Gastrocnemius medialis (tissue), 4 donors: ENCODE measurements around the gene ZNF19. TPM values are rescaled to one million over a fixed set of nuclear protein-coding genes. Genes with fewer than 3 reads are reported as not detected.

Source experiments
- ATAC-seq, 2 donors: fragments of 150-250 bp; one replicate each; pipeline ENCODE4 v1.9.1; 2016
- DNase-seq, 2 donors: peaks; one replicate each; pipeline ENCODE4 v3.0.0-alpha.2; 2019
- H3K27ac ChIP-seq, 4 donors: fragments of 200-600 bp; sonication (generic); 1 replicate in 1 of 4; 2 replicates in 3 of 4; pipeline ENCODE4 v1.5.1; 2016 to 2018; ENCODE audit warnings: mild to moderate bottlenecking in 2 of 4, moderate library complexity in 1 of 4
- H3K27me3 ChIP-seq, 3 donors: fragments of 200-600 bp; sonication (generic) in 2 of 3; 1 replicate in 1 of 3; 2 replicates in 2 of 3; pipeline versions ENCODE4 v1.5.1 to v1.6.0; 2016 to 2019; ENCODE audit warnings: mild to moderate bottlenecking in 1 of 3, moderate library complexity in 1 of 3
- H3K36me3 ChIP-seq, 2 donors: fragments of 200-600 bp; sonication (generic) in 1 of 2; one replicate each; pipeline ENCODE4 v1.5.1; 2017 to 2018
- H3K4me1 ChIP-seq, 2 donors: fragments of 200-600 bp; sonication (generic) in 1 of 2; one replicate each; pipeline ENCODE4 v1.5.1; 2016 to 2017; ENCODE audit warnings: mild to moderate bottlenecking in 2 of 2
- H3K4me3 ChIP-seq, 4 donors: fragments of 200-600 bp; sonication (generic) in 3 of 4; 1 replicate in 1 of 4; 2 replicates in 3 of 4; pipeline ENCODE4 v1.5.1; 2016 to 2019; ENCODE audit warnings: mild to moderate bottlenecking in 2 of 4
- H3K9me3 ChIP-seq, 3 donors: fragments of 200-600 bp; sonication (generic) in 2 of 3; 1 replicate in 1 of 3; 2 replicates in 2 of 3; pipeline ENCODE4 v1.5.1; 2016 to 2019
- POLR2A ChIP-seq, 2 donors: fragments of 450-650 bp; IDR thresholded peaks; one replicate each; pipeline ENCODE4 v1.6.1; 2017; ENCODE audit warnings: antibody characterized with exemption in 2 of 2, mild to moderate bottlenecking in 2 of 2, moderate library complexity in 2 of 2
- in situ Hi-C, 4 donors: fragments of 200-750 bp; cut with MboI; loops; one replicate each; pipeline versions ENCODE4 v1.15.0 to v1.8.0; 2017; ENCODE audit warnings: low sequenced_read_pairs in 4 of 4
- intact Hi-C: fragments of 100-400 bp; cut with DNase I; formaldehyde crosslinking; loops from one replicate; pipeline ENCODE4 v1.15.1; 2023; ENCODE audit warnings: low total_unique reads
- total RNA-seq, 4 donors: library from RNA; depleted of rRNA; stranded (reverse); fragments of >200 nt; gene quantifications; one replicate each; pipeline versions ENCODE4 v1.1.0 to v1.2.3, GENCODE V29; 2016
- TF ChIP-seq, protein P1 (sequence below), 5 experiments: fragments of 450-650 bp in 3 of 5; fragments of 200-600 bp in 2 of 5; sonication (generic) in 2 of 5; IDR thresholded peaks in 4 of 5; conservative IDR thresholded peaks in 1 of 5; 1 replicate in 4 of 5; 2 replicates in 1 of 5; pipeline ENCODE4 v1.5.1; 2016 to 2019; ENCODE audit warnings: antibody characterized with exemption in 5 of 5, mild to moderate bottlenecking in 3 of 5, moderate library complexity in 3 of 5

The ZNF19 gene
- total RNA-seq, result 1 to 10 TPM in 3 of 4 donors, under 1 TPM in 1; 0.65 to 3.3 (median 1.5) TPM

DNA sequence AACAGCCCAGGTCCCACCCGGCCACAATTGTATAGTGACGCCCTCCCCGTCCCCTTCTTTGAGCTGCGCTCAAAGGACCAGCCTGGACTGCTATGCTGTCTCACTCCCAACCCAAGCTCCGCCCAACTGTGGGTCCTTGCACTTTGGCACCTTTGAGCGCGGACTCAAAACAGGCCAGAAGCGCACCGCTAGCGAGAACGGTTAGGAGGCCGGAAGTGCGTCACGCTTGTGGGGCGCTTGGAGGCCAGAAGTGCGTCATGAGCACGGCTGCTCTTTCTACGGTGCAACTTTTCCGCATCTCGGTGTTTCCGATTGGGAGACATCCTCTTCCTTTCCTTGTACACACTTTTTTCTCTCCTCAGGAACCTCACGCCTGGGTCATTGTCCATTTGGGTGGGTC is at the start of gene ZNF19:
Gene ZNF19 (minus strand): TSS at position 203 of the 400 bp plus-strand sequence. CDS start 7,210 bp downstream, outside the sequence.
- Histone ChIP-seq H3K4me1 (peaks cover 0 to 4% of the 10 kb centered on the region in 2 donors), H3K27me3 (no peaks in the 10 kb centered on the region), H3K36me3 (no peaks in the 10 kb centered on the region), H3K4me3 (no peak within 1 kb of the TSS), H3K27ac (no peak within 1 kb of the TSS), H3K9me3 (no peaks in the 10 kb centered on the region)
- DNase-seq (no peak), ATAC-seq (no peak)
- in situ Hi-C loops (no loop called here), intact Hi-C loops (loop anchor here (10.0 kb wide), 1 partner anchor 204 kb away; the partner anchor contains the start of gene CMTR2)
- TF ChIP-seq, protein P1, sequence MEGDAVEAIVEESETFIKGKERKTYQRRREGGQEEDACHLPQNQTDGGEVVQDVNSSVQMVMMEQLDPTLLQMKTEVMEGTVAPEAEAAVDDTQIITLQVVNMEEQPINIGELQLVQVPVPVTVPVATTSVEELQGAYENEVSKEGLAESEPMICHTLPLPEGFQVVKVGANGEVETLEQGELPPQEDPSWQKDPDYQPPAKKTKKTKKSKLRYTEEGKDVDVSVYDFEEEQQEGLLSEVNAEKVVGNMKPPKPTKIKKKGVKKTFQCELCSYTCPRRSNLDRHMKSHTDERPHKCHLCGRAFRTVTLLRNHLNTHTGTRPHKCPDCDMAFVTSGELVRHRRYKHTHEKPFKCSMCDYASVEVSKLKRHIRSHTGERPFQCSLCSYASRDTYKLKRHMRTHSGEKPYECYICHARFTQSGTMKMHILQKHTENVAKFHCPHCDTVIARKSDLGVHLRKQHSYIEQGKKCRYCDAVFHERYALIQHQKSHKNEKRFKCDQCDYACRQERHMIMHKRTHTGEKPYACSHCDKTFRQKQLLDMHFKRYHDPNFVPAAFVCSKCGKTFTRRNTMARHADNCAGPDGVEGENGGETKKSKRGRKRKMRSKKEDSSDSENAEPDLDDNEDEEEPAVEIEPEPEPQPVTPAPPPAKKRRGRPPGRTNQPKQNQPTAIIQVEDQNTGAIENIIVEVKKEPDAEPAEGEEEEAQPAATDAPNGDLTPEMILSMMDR (IDR thresholded peaks at IDR 0.05 in 4 of 5, conservative IDR thresholded peaks at IDR 0.05 in 1 of 5), result no peak
- TF ChIP-seq POLR2A (IDR thresholded peaks at IDR 0.05), result no peak

DNA sequence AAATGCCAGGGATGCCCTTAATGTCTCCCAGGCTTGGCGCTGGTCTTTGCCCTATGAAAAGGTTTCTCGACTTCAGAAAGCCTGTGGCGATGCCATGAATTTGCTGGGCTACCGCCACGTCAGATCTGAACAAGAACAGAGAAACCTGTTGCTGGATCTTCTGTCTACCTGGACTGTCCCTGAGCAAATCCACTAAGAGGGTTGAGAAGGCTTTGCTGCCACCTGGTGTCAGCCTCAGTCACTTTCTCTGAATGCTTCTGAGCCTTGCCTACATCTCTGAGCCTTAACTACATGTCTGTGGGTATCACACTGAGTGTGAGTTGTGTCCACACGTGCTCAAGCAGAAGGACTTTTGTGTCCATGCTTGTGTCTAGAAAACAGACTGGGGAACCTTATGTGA is 48.5 kb upstream of the ZNF19 start:
- Histone ChIP-seq H3K36me3 (no peaks in the 10 kb centered on the region), H3K27ac (no peak overlapping the region), H3K4me3 (no peak overlapping the region), H3K9me3 (no peaks in the 10 kb centered on the region), H3K27me3 (peaks cover 0 to 7% (median 0%) of the 10 kb centered on the region in 3 donors), H3K4me1 (no peaks in the 10 kb centered on the region)
- TF ChIP-seq POLR2A (IDR thresholded peaks at IDR 0.05), result no peak
- TF ChIP-seq, protein P1 (IDR thresholded peaks at IDR 0.05 in 4 of 5, conservative IDR thresholded peaks at IDR 0.05 in 1 of 5), result no peak
- in situ Hi-C loops (no loop called here), intact Hi-C loops (no loop called here)
- DNase-seq (no peak), ATAC-seq (no peak)

DNA sequence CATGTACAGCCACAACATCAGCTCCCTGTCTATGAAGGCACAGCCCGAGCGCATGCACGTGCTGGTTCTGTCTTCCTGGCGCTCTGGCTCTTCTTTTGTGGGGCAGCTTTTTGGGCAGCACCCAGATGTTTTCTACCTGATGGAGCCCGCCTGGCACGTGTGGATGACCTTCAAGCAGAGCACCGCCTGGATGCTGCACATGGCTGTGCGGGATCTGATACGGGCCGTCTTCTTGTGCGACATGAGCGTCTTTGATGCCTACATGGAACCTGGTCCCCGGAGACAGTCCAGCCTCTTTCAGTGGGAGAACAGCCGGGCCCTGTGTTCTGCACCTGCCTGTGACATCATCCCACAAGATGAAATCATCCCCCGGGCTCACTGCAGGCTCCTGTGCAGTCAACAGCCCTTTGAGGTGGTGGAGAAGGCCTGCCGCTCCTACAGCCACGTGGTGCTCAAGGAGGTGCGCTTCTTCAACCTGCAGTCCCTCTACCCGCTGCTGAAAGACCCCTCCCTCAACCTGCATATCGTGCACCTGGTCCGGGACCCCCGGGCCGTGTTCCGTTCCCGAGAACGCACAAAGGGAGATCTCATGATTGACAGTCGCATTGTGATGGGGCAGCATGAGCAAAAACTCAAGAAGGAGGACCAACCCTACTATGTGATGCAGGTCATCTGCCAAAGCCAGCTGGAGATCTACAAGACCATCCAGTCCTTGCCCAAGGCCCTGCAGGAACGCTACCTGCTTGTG is 47.8 kb upstream of the ZNF19 start:
- Histone ChIP-seq H3K27me3 (no peaks in the 10 kb centered on the region), H3K9me3 (no peaks in the 10 kb centered on the region), H3K27ac (no peak overlapping the region), H3K4me3 (no peak overlapping the region), H3K4me1 (no peaks in the 10 kb centered on the region), H3K36me3 (no peaks in the 10 kb centered on the region)
- TF ChIP-seq POLR2A (IDR thresholded peaks at IDR 0.05), result no peak
- TF ChIP-seq, protein P1 (IDR thresholded peaks at IDR 0.05 in 4 of 5, conservative IDR thresholded peaks at IDR 0.05 in 1 of 5), result no peak
- DNase-seq (no peak), ATAC-seq (no peak)
- in situ Hi-C loops, result no loop called here
- intact Hi-C loops, result no loop called here

DNA sequence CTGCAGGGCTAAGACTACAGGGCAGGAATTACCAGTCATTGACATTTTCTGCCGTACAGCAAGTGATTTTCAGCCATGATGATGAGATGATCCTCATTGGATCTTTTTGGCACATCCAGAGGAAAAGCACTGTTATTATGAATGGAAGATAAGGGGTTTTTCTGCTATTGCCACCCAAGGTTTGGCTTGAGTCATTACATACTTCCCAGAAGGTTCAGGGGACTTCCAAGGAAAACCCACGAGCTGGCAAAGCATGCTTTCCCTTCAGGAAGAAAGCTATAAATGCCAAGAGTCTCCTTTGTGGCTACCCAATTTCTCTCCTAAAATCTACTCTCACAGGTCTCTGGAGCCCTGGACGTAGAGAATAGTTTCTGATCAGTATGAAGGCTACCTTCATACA is 43.2 kb upstream of the ZNF19 start:
- ATAC-seq (no peak), DNase-seq (no peak)
- Histone ChIP-seq H3K4me3 (no peak overlapping the region), H3K9me3 (no peaks in the 10 kb centered on the region), H3K27ac (no peak overlapping the region), H3K4me1 (no peaks in the 10 kb centered on the region), H3K36me3 (no peaks in the 10 kb centered on the region), H3K27me3 (peaks cover 0 to under 1% (median 0%) of the 10 kb centered on the region in 3 donors)
- no peak for TF ChIP-seq POLR2A (IDR thresholded peaks at IDR 0.05)
- TF ChIP-seq, protein P1 (IDR thresholded peaks at IDR 0.05 in 4 of 5, conservative IDR thresholded peaks at IDR 0.05 in 1 of 5), result no peak
- intact Hi-C loops (no loop called here), in situ Hi-C loops (no loop called here)
